ENCODE data around the gene ATP6V1B1.

DNA sequence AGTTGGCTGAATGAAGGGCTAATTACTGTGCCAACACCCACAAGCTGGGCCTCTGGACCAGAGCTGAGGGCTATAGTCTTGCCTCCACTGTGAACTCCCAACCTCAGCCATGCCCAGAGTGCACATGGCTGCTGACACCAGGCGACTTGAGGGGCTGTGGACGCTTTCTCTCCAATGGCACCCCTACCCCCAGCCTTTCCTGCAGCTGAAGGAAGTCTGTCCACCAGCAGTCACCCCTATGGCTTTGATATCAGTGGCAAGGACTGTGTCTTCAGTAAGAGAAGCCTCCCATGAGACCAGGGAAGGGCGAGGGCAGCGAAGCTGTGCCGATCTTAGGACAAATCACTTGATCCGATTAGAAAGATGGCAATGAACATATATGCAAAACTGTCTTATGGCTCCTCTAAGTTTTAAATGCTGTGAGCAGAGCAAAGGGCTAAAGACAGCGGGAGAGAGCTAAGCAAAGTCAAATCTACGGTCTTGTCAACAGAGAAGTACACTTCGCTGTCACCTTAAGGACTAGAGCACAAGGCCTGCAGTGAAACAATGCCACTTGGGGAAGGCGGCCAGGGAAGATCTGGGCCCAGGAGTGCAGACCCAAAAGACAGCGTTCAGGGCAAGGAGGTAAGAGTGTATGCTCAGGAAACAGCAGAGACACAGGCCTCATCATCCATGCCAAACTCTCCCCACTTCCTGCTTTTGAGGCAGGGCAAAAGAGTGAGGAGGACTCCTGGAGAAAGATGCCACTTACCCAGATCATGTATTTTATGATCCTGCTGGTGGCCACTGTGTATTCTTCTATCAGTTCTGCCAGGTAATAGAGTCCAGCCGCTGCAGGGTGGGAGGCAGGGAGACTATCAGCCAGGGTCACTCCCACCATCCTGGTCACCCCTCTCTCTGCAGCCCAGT lies 57.5 kb downstream of the ATP6V1B1 start:
- TF ChIP-seq GLIS3 (CRISPR knock-in tag; IDR thresholded peaks at IDR 0.05) (no peak), CREB5 (CRISPR knock-in tag; IDR thresholded peaks at IDR 0.05; ENCODE audit: low read depth) (no peak), SNAI2 (CRISPR knock-in tag; IDR thresholded peaks at IDR 0.05) (no peak), ZNF565 (CRISPR knock-in tag; conservative IDR thresholded peaks at IDR 0.05; ENCODE audit: low read depth) (no peak), POU6F1 (CRISPR knock-in tag; IDR thresholded peaks at IDR 0.05; ENCODE audit: borderline replicate concordance, low read depth) (no peak), BACH2 (CRISPR knock-in tag; IDR thresholded peaks at IDR 0.05; ENCODE audit: borderline replicate concordance) (no peak), ISL1 (CRISPR knock-in tag; IDR thresholded peaks at IDR 0.05) (no peak), ARNTL (CRISPR knock-in tag; IDR thresholded peaks at IDR 0.05; ENCODE audit: borderline replicate concordance, low read depth) (no peak), ZC3H10 (CRISPR knock-in tag; IDR thresholded peaks at IDR 0.05) (no peak), ZFP3 (CRISPR knock-in tag; IDR thresholded peaks at IDR 0.05) (no peak)
- TF ChIP-seq, protein P1, sequence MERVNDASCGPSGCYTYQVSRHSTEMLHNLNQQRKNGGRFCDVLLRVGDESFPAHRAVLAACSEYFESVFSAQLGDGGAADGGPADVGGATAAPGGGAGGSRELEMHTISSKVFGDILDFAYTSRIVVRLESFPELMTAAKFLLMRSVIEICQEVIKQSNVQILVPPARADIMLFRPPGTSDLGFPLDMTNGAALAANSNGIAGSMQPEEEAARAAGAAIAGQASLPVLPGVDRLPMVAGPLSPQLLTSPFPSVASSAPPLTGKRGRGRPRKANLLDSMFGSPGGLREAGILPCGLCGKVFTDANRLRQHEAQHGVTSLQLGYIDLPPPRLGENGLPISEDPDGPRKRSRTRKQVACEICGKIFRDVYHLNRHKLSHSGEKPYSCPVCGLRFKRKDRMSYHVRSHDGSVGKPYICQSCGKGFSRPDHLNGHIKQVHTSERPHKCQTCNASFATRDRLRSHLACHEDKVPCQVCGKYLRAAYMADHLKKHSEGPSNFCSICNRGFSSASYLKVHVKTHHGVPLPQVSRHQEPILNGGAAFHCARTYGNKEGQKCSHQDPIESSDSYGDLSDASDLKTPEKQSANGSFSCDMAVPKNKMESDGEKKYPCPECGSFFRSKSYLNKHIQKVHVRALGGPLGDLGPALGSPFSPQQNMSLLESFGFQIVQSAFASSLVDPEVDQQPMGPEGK (CRISPR knock-in tag; IDR thresholded peaks at IDR 0.05; ENCODE audit: borderline replicate concordance), result no peak
